Skeletal muscle satellite cell (primary cell): ENCODE measurements around the gene RAD51B.
"Not testable (repeated sequence)": the region's sequence is repeated elsewhere in the genome, so short reads cannot be mapped to it uniquely, and the experiment has no call there.

Experiments
- H3K27me3 ChIP-seq: 2 replicates; pipeline ENCODE4 v1.7.0; 2013; ENCODE audit warnings: low read length; ENCODE audit not compliant: control insufficient read depth, insufficient read depth
- H3K36me3 ChIP-seq: 2 replicates; pipeline ENCODE4 v1.7.0; 2013; ENCODE audit warnings: mild to moderate bottlenecking, control low read depth, low read length; ENCODE audit not compliant: insufficient read depth
- H3K4me1 ChIP-seq: 2 replicates; pipeline ENCODE4 v1.7.0; 2013; ENCODE audit warnings: low read length; ENCODE audit not compliant: control insufficient read depth, insufficient read depth
- H3K4me2 ChIP-seq: 2 replicates; pipeline ENCODE4 v1.7.0; 2013; ENCODE audit warnings: mild to moderate bottlenecking, low read length
- H3K4me3 ChIP-seq: 2 replicates; pipeline ENCODE4 v1.7.0; 2013; ENCODE audit warnings: low read length
- H3K9ac ChIP-seq: 2 replicates; pipeline ENCODE4 v1.7.0; 2013; ENCODE audit warnings: mild to moderate bottlenecking, low read depth, low read length, moderate library complexity
- H3K9me3 ChIP-seq: replicated peaks from 2 replicates; pipeline ENCODE4 v1.7.0; 2013; ENCODE audit warnings: mild to moderate bottlenecking, control low read depth, low read length

Gene RAD51B

DNA sequence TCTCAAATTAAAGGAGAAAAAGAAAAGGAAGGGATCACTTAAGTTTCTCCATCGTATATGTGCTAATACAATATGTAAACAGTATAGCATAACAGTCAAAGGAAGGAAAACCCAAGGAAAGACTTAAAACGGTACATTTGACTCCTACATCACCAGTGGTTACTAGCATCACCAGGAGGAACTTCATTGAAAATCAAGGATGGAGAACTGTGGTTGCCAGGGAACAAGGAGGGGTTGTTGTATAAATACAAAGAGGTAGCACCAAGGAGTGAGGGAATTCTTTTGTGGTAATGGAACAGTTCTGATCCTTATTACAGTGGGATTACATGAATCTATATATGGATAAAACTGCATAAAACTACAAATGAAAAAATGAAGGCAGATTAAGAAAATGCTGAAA, 4.8 kb upstream of the RAD51B start:
- peaks cover 17% of the 10 kb centered on the region for H3K4me1 ChIP-seq
- H3K4me3 ChIP-seq, result peak overlapping the region; percentile 83
- peak overlapping the region; percentile 84 for H3K9ac ChIP-seq
- H3K9me3 ChIP-seq, result no peaks in the 10 kb centered on the region
- peak overlapping the region; percentile 87 for H3K4me2 ChIP-seq
- H3K36me3 ChIP-seq, result peaks cover 13% of the 10 kb centered on the region
- H3K27me3 ChIP-seq, result no peaks in the 10 kb centered on the region

DNA sequence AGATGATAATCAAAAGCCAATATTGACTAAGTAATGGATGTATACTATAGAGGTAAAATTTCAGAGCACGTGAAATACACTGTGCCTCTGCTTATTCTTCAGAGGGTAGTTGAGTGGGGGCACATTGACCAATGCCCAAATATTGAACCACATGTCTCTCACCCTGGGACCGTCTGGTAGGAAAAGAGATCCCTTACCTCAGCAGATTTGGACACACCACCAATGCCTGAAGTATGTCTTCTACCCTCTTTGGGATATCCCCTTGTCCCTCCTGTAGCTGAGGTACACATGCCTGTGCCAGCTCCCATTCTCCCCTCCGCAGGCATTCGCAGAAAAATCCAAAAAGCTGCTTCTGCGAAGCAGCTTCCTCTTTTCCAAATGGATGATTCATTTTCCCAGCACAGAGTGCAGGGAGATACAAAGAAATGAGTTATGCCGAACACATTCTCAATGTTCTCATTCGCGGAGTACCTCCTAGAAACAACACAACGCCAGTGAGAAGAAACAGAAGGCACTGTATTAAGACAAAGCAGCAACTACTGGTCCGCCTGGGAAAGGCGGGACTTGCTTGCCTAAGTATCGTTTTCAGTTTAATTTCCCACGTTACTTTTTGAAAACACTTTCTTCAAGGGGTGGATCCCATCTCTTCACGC, 3.9 kb upstream of the RAD51B start:
- Histone ChIP-seq H3K9me3 (no peaks in the 10 kb centered on the region), H3K4me1 (peaks cover 23% of the 10 kb centered on the region), H3K36me3 (peaks cover 10% of the 10 kb centered on the region), H3K4me2 (peak overlapping the region; percentile 87), H3K4me3 (peak overlapping the region; percentile 83), H3K9ac (peak overlapping the region; percentile 84), H3K27me3 (no peaks in the 10 kb centered on the region)

DNA sequence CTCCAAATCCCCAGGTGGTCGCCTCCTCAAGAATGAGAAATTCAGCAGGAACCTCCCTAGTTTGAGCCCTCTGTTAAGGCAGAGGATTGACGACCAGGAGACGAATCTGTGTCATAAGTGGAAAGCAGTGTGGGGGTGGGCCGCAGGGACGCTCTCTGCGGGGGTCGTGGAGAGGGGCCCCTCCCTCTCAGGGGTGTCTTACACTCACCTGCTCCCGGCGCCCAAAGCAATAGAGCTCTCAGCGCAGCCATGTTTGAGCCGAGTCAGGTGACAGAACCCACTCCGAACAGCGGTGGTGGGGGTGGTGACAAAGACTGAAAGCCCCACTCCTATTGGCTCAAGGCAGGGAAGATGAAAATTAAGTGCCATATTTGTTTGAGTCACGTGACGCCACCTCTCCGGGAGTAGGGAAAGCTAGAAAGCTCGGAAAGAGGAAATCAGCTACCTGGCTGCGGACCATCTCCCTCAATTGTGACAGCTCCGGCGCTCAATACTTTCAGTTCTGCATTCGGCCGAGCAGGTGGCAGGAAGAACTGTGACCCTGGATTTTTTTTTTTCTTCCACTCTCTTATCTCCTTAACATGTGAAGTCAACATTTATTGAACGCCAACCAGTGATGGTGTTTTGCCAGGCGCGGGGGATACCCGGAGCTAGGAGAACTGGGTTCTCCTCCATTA, 3.1 kb upstream of the RAD51B start, which contains the start of gene ZFYVE26:
Gene ZFYVE26, minus strand, starts transcription at position 265 of the 677 bp plus-strand sequence. CDS start 627 bp downstream, outside the sequence.
- Histone ChIP-seq H3K4me3 (peak within 1 kb of the TSS; percentile 83), H3K36me3 (peaks cover 6% of the 10 kb centered on the region), H3K4me2 (peak within 1 kb of the TSS; percentile 87), H3K9me3 (no peaks in the 10 kb centered on the region), H3K4me1 (peaks cover 26% of the 10 kb centered on the region), H3K9ac (peak within 1 kb of the TSS; percentile 84), H3K27me3 (no peaks in the 10 kb centered on the region)

DNA sequence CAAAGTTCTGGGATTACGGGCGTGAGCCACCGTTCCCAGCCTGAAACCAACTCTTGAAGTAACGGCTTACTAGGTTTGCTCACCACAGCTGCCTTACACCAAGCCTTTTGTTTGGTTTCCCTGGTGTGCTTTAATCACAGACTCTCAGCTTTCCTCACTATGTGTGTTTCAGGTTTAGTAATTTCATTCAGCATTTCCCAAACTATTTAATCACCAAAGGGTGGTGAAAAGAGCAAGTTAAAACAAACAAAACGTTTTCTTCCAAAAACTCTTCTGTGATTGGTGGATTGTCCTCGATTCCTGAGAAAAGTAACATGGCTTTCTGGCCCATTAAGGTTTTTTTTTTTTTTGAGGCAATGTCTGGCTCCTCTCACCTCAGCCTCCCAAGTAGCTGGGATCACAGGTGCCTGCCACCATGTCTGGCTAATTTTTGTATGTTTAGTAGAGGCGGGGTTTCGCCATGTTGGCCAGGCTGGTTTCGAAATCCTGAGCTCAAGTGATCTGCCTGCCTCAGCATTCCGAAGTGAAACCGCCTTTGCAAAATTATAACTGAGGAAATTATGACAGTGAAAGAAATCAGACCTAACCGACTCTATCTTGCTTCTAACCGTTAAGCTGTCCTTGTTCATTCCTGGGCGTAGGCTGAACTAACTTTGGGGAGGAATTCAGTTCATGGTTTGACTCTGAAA, 1.7 kb upstream of the RAD51B start:
- H3K4me1 ChIP-seq, result peaks cover 26% of the 10 kb centered on the region
- H3K4me3 ChIP-seq, result no peak overlapping the region
- H3K27me3 ChIP-seq, result no peaks in the 10 kb centered on the region
- H3K9ac ChIP-seq, result no peak overlapping the region
- H3K9me3 ChIP-seq, result no peaks in the 10 kb centered on the region
- H3K4me2 ChIP-seq, result no peak overlapping the region
- peaks cover 6% of the 10 kb centered on the region for H3K36me3 ChIP-seq

DNA sequence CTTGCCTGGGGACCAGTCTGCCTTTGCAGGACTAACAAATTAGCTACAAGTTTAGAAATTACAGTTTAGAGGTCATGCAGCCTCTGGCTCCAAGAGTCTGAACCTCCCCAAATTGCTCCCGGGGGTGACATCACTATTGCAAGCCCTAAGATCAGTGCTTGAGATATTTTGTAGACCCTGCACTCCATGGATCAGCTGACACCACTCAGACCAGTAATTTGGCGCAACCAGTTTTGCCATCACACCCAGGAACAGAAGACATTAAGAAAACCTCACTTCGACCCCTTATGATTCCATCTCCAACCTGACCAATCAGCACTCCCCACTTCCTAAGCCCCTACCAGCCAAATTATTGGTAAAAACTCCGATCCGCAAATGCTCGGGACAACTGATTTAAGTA, 1.1 kb upstream of the RAD51B start:
- H3K4me2 ChIP-seq, H3K27me3 ChIP-seq, H3K4me3 ChIP-seq, H3K36me3 ChIP-seq, H3K9ac ChIP-seq, H3K9me3 ChIP-seq: not testable (repeated sequence)
- peaks cover 26% of the 10 kb centered on the region for H3K4me1 ChIP-seq

DNA sequence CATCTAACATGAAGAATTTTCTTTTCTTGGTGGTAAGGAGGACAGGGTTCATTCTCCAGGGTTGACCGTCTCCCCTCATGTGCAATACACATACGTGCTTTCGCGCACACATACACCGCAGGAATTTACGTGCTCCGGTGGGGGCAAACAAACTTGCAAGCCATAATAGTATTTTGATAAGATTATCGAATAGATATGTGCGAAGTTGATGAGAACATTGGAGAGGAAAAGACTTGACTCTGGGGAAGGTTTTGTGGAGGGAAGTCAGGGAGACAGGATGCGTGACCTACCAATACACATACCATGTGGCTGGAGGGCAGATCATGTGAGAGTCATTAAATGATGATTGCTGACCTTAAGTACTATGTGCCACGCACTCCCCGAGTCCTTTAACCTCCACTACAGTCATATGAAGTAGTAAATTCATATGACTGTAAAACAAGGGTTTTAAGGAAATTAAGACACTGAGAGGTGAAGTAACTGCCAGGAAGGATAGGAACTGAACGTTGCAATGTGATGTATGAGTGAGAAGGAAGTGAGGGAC, 921 bp downstream of the RAD51B start:
- H3K36me3 ChIP-seq, result no peaks in the 10 kb centered on the region
- H3K4me3 ChIP-seq, result peak overlapping the region; percentile 83
- no peaks in the 10 kb centered on the region for H3K9me3 ChIP-seq
- H3K4me2 ChIP-seq, result peak overlapping the region; percentile 87
- peaks cover 16% of the 10 kb centered on the region for H3K4me1 ChIP-seq
- no peaks in the 10 kb centered on the region for H3K27me3 ChIP-seq
- H3K9ac ChIP-seq, result peak overlapping the region; percentile 79

DNA sequence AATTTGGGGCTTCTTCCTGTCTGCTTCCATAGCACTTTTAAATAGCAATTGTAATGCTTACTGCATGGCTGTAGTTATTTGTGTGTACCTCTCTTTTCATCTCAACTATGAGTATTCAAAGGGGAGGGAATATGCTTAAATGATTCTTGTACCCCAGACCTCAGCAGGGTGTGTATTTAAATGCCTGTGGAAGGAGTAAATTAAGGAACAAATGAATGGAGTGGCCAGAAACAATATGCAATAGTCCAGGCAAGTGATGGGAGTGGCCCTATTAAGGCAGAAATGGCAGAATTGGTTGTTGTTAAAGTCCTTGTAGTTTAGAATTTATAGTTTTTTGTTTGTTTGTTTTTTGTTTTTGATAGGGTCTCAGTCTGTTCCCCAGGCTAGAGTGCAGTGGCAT, 1.5 kb downstream of the RAD51B start:
- Histone ChIP-seq H3K4me1 (peaks cover 14% of the 10 kb centered on the region), H3K4me3 (no peak overlapping the region), H3K9me3 (no peaks in the 10 kb centered on the region), H3K4me2 (peak overlapping the region; percentile 87), H3K9ac (no peak overlapping the region), H3K27me3 (no peaks in the 10 kb centered on the region), H3K36me3 (no peaks in the 10 kb centered on the region)

DNA sequence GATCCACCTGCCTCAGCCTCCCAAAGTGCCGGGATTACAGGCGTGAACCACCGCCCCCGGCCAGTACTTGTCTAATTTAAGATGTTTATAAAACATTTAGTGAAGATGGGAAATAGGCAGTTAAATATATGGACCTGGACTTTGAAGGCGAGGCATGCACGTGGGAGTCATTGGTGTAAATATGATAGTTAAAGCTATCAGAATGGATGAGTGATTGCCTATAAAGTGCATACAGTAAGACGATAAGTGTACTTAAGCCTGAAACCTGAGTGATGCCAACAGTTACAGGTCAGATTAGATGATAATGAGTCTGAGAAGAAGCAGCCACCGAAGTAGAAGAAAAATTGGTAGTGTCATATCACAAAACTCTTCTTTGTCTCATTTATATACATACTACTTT, 11.5 kb downstream of the RAD51B start:
- no peak overlapping the region for H3K9ac ChIP-seq
- H3K9me3 ChIP-seq, result no peaks in the 10 kb centered on the region
- H3K4me2 ChIP-seq, result no peak overlapping the region
- H3K36me3 ChIP-seq, result no peaks in the 10 kb centered on the region
- no peak overlapping the region for H3K4me3 ChIP-seq
- H3K4me1 ChIP-seq, result no peaks in the 10 kb centered on the region
- no peaks in the 10 kb centered on the region for H3K27me3 ChIP-seq

DNA sequence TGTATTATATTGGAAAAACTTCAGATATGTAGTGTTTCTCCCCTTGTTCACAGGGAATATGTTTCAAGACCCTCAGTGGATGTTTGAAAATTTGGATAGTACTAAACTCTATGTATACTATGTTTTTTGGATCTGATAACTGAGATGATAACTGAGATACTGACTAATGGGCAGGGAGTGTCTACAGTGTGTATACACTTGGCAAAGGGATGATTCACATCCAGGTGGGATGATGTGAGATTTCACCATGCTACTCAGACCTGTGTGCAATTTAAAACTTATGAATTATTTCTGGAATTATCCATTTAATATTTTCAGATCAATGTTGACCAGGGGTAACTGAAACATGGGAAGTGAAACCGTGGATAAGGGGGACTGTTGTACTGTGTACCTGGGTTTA, 13.8 kb downstream of the RAD51B start:
- H3K4me3 ChIP-seq, result no peak overlapping the region
- H3K9ac ChIP-seq, result no peak overlapping the region
- no peaks in the 10 kb centered on the region for H3K27me3 ChIP-seq
- H3K4me2 ChIP-seq, result no peak overlapping the region
- no peaks in the 10 kb centered on the region for H3K4me1 ChIP-seq
- no peaks in the 10 kb centered on the region for H3K9me3 ChIP-seq
- H3K36me3 ChIP-seq, result no peaks in the 10 kb centered on the region

DNA sequence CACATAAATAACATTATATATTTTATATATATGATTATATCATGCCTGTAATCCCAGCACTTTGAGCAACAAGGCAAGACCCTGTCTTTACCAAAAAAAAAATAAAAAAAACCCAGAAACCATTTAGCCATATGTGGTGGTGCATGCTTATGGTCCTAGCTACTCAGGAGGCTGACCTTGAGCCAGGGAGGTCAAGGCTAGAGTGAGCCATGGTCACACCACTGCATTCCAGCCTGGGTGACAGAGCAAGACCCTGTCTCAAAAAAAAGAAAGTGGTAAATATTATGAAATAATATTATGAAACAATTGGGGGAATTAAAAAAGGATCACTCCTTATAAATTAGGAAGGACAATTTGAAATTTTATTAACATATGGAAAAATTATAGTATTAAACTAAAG, 16.0 kb downstream of the RAD51B start:
- H3K4me1 ChIP-seq, result no peaks in the 10 kb centered on the region
- H3K36me3 ChIP-seq, result no peaks in the 10 kb centered on the region
- no peaks in the 10 kb centered on the region for H3K27me3 ChIP-seq
- no peak overlapping the region for H3K4me3 ChIP-seq
- no peak overlapping the region for H3K9ac ChIP-seq
- no peaks in the 10 kb centered on the region for H3K9me3 ChIP-seq
- H3K4me2 ChIP-seq, result no peak overlapping the region

DNA sequence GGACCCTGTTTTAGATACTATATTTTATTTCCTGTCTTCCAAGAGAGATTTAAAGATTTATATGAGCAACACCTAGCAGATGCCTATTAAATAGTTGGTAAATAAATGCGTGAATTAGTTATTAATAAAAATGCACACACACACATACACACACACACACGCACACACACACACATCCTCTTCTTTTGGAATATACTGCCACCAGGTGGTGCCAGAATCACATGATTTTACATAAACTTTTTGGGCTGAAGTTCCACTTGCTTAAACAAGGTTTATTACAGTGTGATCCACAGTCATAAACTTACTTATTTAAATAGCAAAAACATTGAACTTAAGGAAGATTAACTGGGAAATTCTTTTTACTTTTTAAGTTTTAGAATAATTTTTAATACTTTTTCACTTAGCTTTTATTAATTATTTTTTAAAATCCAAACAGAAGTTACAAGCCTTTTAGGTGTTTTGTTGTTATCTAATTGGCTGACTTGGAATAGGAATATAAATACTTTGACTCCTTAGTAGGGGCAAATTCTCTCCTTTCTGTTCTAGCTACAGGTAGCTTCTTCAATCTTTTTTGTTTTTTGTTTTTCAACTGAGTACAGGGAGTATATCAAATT, 17.5 kb downstream of the RAD51B start:
- Histone ChIP-seq H3K9ac (no peak overlapping the region), H3K4me1 (no peaks in the 10 kb centered on the region), H3K27me3 (no peaks in the 10 kb centered on the region), H3K4me3 (no peak overlapping the region), H3K4me2 (no peak overlapping the region), H3K9me3 (no peaks in the 10 kb centered on the region), H3K36me3 (no peaks in the 10 kb centered on the region)
